Activated CD4-positive, alpha-beta T cell treated with anti-CD3 and anti-CD28 coated beads, Interleukin-2, amount 50 U/mL, for 48 hours (primary cell): ENCODE data around the gene PLEK2.
"Not testable (repeated sequence)": the region's sequence is repeated elsewhere in the genome, so short reads cannot be mapped to it uniquely, and the experiment has no call there.

Experiments used
- DNase-seq, 2 experiments: peaks; one replicate each; pipeline ENCODE4 v3.0.0-alpha.2; 2020

The PLEK2 gene, protein sequence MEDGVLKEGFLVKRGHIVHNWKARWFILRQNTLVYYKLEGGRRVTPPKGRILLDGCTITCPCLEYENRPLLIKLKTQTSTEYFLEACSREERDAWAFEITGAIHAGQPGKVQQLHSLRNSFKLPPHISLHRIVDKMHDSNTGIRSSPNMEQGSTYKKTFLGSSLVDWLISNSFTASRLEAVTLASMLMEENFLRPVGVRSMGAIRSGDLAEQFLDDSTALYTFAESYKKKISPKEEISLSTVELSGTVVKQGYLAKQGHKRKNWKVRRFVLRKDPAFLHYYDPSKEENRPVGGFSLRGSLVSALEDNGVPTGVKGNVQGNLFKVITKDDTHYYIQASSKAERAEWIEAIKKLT

DNA sequence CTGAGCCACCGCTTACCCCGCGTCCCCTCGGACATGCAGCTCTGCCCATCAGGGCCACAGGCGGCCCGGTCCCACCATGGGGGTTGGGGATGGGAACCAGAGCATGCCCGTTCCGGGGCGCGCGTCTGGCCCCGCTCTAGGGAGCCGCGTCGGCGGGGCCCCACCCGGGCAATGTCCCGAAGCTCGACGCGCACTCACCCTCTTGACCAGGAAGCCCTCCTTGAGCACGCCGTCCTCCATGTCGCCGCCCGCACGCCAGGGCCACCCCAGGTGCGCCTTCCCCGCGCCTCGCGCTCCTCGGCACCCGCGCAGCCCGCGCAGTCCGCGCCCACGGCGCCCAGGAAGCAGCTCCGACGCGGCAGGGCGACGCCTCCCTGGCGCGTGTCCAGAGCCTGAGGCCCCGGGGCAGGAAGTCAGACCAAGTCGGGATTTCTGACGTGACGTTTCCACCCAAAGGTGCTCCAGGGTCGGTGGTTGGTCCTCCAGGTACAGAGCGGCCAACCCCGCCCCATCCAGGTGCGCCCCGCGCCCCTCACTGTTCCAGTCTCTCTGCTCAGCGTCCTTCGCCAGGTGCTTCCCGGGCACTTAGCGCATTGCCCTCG is at the start of gene PLEK2:
Gene PLEK2, minus strand, starts transcription at position 346 of the 602 bp plus-strand sequence. Its CDS starts 106 bp downstream, at position 240.
- DNase-seq = peak; percentile 49 to 65

DNA sequence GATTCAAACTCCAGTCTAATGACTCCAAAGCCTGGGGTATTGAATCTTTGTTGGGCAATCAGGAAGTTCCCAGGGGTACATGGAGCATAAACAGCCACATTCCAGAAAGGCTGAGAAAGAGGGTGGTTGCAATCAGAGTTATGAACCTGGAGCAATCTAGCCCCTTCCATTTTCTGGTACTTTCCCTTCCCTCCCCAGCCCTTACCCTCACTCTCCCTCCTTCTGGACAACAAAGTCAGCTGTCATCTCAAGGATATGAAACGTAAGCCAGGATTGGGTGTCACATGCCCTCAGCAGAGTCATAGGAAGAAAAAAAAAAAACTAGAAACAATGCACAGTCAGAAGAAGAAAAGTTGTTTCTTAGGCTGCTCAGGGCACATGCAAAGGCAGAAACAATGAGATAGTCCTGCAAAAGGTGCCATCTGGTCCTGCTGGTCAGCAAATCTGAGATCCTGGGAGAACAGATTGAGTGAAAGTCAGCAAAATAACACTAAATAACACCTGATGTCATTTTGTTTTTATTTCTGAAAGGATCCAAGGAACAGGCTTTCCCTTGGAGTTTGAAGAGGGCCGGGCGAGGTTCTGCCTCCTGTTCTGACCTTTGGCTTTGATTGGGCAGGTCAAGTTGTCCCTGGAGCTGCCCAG is 49.5 kb upstream of the PLEK2 start:
- no peak for DNase-seq

DNA sequence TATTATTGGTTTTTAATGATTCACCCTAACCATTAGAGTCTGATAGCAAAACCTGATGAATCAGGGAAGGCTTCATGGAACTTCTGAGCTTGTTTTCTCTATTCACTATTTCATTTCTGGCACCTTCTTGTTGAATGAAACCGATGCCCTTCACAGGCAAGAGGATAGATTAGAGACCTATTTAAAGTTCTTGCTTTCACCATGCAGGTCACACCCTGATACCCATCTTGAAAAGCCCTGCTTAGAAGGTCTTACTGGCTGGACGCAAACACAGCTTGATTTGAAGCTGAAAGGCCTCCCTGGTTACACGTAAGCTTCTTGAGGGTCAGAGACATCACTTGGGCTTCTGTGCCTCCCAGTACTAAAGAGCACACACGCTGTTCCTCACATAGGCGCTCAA is 47.4 kb upstream of the PLEK2 start:
- no peak for DNase-seq

DNA sequence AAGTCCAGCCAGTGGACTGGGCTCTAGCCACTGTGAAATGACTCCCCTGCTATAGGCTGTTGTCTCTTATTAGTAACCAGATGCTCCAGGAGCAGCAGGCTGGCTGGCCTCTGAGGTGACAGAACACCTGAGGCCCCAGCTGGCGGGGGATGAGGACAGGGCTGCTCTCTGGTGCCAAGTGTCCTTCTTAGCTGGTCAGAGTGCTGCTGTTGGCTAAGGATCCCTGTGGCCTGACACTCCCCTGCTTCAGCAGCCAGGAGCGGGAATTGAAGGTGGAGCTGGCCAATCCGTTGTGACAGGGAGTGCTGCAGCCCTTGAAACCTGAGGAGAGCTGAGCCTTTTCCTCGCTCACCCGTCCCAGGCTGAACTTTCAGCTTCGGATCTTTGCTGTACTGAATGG is 45.8 kb upstream of the PLEK2 start:
- no peak for DNase-seq

DNA sequence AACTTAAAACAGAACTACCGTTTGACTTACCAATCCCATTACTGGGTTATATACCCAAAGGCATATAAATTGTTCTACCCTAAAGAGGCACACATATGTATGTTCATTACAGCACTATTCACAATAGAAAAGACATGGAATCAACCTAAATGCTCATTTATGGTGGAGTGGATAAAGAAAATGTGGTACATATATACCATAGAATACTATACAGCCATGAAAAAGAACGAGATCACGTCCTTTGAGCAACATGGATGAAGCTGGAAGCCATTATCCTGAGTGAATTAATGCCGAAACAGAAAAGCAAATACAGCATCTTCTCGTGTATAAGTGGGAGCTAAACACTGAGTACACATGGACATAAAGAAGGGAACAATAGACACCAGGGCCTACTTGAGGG is 44.8 kb upstream of the PLEK2 start:
- no peak for DNase-seq

DNA sequence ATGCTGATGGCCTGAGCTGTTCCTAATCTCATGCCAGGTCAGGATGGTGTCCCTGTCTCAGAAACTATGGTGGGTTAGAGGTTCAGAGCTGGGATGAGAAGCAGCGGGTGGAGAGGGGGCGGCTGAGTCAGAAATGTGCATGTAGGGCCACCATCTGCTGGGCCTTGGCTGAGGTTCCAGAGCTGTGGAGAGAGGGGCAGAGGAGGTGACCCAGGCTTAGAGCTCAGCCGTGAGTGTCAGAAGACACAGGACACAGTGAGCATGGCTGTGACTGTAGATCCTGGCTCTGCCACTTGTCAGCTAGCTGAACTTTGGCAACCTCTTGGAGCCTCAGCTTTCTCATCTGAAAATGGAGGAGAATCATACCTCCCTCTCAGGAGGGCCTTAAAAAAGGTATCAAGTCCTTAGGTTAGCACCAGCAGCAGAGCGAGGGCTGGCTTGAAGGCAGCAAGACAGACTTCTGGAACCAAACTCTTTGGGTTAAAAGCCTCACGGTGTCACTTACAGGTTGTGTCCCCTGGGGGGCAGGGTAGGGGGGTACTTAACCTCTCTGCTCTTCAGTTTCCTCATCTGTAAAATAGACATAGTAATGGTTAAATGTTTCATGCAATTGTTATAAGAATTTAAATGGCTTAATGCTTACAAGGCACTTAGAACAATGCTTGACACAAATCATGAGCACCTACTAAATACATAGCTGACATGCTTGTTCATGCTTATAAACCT is 41.8 kb upstream of the PLEK2 start:
- DNase-seq = no peak

DNA sequence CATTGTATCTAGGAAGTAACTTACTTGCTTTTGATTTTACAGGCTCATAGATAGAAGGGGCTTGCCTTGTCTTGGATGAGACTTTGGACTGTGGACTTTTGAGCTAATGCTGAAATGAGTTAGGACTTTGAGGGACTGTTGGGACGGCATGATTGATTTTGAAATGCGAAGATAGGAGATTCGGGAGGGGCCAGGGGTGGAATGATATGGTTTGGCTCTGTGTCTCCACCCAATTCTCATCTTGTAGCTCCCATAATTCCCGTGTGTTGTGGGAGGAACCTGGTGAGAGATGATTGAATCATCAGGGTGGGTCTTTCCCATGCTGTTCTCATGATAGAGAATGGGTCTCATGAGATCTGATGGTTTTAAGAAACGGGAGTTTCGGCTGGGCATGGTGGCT is 39.7 kb upstream of the PLEK2 start:
- not testable (repeated sequence) for DNase-seq

DNA sequence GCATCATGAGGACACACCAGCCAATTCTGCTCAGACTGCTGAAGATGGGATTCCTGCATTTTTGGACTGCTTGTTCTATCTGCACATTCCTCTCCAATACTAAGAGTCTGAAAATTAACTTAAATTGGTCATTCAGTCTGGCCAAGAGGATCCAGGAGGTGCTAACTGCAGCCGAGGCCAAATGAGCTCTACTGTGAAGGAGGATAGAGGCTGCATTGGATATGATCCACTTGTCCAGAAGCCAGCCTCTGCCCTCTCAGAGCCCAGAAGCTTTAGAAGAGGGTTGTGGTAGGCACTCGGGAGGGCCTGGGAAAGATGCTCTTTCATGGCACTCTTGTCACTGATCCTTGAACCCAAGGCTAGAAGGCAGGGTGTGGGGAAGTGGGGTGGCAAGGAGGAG is 37.1 kb upstream of the PLEK2 start:
- no peak for DNase-seq

DNA sequence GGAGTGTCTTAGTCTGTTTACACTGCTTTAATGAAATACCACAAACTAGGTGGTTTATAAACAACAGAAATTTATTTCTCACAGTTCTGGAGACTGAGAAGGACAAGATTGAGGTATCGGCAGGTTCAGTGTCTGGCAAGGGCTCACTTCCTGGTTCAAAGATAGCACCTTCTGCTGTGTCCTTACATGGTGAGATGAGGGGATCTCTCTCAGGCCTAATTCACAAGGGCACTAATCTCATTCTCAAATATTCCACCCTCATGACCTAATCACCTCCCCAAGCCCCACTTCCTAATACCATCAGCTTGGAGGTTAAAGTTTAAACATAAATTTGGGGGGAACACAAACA is 35.0 kb upstream of the PLEK2 start:
- no peak for DNase-seq

DNA sequence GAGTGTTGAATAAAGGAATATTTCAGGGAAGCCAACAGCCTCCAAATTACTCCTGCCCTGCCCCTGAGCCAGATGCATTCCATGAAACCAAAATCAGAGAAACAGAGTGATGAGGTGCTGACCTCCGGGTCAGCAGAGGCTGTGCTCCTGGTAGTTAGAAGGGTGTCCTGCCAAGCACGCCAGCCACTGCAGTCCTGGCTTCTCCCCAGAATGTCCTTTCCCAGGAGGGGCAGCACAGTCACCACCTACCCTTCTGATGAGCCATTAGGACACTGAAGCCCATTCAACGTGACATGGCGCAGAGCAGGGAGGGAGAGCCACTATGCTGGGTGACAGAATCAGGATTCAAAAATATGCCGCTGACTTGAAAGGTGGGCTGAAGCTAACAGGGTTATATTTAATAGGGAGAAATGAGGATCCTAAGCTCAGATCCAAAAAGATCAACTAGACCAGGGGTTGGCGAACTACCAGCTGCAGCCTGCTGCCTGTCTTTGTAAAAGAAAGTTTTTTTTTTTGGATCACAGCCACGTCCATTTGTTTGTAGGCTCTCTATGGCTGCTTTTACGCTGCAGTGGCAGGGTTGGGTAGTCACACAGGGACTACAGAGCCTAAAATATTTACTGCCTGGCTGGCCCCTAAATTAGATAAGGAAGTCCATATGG is 34.5 kb upstream of the PLEK2 start:
- no peak for DNase-seq

DNA sequence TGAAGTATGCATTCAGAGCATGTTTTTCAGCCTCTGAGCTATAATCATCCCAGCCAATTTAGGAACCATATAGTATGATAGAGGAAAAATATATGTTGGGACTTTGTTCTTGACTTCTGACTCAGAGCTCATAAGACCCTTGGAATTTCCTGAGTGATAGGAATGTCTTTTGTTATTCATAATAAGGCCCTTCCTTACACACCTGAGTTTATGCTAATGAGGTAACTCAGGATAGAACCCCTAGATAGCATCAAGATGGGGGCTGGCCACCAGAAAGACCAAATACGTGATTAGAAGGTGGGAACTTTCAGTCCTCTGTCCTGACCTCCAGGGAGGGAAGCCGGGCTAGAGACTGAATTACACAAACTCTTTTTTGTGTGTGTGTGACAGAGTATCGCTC is 32.4 kb upstream of the PLEK2 start:
- DNase-seq = no peak

DNA sequence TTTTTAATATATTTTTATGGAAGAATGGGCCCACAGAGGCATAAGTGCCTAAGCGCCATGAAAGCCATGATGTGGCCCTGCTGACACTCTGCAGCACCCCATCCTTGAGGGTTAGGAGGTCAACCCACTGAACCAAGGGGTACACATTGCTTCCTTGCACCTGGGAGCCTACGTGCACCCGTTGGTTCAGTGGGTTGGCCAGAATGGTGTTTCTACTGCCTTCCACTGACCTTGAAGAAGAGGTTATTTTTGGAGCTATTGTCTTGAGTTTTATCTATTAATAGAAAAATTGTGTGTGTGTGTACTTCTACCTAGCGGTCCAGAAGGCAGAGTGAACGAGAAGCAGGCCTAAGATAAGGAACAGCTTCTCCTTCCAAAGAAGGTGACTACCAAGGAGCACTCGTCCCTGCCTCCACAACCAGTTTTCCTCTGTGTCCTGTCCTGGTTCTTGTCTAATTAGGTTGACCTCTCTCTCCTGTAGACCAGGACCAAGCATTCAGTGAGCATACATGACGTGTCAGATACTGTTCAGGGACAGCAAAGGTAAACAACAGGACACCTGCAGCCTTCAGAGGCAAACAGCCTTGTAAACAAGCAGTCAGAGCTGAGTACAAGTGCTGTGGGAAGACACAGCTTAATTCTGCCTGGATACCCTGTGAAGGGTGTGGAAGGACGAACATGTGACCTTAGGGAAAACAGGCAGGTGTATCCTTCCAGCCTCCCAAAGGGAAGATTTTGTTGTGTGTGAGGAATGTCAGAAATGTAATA is 30.4 kb upstream of the PLEK2 start:
- no peak for DNase-seq

DNA sequence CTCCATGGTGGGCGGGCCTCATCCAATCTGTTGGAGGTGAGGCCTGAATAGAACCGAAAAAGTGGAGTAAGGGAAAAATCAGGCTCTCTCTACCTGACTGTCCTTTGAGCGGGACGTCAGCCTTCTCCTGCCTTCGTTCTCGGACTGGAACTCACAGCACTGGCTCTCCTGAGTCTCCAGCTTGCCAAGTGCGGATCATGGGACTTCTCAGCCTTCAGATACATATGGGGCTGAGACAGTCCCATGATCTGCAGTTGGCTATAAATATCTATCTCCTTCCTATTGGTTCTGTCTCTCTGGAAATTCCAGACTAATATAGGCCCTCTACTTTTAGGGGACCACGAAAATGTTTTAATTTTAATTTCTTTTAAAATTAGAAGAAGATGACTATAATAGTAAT is 29.7 kb upstream of the PLEK2 start:
- no peak for DNase-seq

DNA sequence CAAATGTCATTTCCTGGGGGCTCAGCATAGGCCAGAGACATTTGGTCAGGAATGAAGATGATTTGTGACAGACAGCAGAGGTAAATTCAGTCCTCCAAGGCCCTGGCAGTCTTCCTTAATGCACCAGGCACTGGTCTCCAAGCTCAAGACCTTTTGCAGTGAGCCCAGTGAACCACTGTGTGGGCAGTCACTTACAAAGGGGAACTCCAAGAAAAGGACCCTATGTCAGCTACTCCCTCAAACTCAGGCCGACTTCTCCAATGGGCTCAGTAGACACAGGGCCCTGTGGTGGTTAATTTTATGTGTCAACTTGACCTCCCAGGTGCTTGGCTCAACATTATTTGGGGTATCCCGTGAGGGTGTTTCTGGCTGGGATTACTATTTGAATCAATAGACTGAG is 29.3 kb upstream of the PLEK2 start:
- DNase-seq = no peak

DNA sequence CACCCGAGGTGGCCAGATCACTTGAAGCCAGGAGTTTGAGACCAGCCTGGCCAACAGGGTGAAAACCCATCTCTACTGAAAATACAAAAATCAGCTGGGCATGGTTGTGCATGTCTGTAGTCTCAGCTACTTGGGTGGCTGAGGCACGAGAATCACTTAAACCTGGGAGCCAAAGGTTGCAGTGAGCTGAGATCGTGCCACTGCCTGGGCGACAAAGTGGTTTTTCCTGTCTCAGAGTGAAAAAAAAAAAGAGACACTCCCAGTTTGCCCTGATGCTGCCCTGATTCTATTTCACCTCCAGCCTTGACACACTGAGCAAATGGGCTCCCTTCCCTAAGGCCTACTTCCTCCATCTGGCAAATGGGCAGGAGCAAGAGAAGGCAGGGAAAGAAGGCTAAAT is 28.5 kb upstream of the PLEK2 start:
- DNase-seq = no peak

DNA sequence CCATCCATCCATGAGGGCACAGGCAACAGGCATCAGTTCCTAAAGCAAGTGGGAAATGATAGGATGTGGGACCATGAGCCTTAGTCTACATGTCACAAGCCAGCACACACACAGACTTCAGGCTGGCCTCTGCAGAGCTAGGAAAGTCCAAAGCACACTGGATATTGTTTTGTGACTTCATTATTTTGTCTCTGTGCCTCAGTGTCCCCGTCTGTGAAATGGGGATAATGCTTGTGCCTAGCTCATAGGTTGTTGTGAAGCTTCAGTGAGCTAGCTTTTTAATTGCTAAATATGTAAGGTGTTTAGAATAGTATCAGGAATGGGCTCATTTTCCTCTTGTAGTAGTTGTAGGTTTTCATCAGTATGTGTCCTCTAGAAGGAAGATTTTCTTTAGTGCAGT is 27.0 kb upstream of the PLEK2 start:
- no peak for DNase-seq

DNA sequence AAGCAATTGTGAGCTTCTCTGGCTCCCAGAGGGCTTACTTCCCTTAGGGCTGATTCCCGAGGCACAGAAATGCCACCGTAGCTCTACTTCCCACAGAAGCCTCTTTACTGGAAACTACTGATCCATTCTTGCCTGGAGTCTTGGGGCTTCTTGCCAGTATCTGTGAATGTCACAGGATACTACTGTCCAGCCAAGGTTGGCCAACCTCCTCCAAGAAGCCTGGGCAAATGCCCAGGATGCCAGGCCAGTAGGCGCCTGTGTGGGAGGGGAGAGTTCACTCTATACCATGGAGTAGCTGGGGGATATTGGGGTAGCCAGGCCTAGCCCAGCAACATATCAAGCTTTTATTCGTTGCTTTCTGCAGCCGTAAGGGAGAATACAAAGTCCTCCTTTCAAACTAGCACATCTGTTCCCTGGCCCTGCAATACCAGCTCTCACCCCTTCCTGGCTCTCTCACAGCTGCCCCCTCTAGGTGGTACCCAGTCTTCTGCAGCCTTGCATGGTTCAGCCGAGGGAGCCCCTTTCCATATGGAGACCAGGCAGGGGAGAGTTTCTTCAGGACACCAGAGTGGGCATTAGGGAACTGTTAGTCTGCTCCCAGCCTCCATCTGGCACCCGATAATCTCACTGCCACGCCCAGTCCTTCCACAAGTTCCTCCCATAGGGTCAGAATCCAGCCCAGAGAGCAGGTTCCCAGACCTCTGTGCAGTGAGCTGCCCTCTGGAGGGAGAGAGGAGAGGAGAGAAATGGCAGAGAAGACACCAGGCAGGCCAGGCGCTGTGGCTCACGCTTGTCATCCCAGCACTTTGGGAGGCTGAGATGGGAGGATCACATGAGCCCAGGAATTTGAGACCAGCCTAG is 24.3 kb upstream of the PLEK2 start:
- no peak for DNase-seq

DNA sequence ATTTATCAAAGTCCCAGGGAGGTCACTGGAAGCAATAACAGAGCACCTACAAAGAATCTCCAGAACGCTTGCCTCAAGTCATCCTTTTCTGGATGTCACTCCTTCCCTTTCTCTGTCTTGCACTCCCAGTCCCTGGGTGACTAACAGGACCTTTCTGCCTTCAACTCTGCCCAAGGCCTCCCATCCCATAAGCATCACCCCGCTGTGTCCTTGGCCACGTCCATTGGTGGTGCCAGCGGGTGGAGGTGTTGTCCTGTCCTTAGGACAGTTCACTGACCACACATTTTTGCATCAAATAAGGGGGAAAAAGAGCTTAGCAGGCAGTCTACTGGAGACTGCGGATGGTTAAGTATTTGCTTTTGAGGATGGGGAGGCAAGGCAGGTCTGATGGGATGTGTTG is 23.6 kb upstream of the PLEK2 start:
- no peak for DNase-seq

DNA sequence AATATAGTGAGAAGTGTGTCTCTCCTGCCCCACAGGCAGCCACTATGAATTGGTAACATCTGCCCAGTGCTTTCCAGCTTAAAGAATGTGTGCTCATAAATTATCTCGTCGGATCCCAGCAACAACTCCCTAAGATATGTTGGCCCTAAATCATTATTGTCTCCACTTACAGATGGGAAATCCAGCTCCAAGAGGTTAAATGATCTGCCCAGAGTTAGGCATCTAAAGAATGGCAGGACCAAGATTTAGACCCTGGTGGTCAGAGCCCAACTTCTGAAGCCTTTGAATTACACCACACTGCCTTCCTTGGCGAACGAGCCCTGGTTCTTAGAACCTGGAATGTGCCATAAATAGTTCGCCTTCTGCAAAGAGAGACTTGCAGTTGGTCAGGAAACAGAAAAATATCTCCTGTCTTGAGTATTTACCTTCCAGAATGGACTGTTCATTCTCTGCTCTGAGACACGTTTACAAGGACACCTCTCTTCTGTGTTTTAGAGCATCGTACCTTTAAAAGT is 20.1 kb upstream of the PLEK2 start:
- no peak for DNase-seq

DNA sequence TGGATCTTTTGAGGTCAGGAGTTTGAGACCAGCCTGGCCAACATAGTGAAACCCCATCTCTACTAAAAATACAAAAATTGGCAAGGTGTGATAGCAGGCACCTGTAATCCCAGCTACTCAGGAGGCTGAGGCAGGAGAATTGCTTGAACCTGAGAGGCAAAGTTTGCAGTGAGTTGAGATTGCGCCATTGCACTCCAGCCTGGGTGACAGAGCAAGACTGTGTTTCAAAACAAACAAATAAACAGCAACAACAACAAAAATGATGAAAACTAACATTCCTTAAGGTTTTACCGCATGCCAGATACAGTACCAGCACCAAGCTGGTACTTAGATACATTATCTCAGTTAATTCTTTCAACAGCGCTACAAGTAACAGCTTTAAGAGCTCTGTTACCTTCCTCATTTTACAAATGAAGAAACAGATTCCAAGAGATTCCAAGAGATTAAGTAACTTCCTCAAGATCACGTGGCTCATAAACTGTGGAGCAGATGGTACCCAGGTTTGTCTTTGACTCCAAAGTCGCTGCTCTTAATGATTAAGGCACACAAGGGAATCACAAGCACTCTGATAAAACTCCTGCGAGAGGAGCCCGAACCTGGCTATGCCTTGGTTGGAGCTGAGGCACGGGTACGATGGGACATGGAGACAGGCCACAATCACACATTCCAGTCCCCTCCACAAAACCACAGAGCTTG is 17.7 kb upstream of the PLEK2 start:
- no peak for DNase-seq
